GM12892 (cell line): Measurements from ENCODE around the gene SOX13.

Experiments
- DNase-seq: peaks from one replicate; pipeline ENCODE4 v3.0.0; 2011; ENCODE audit not compliant: insufficient read length
- FAIRE-seq: peaks from 2 replicates; lab custom pipeline; 2011; peaks lifted over from hg19 to GRCh38; lab: Jason Lieb, UNC
- POLR2A ChIP-seq: IDR thresholded peaks from 2 replicates; pipeline ENCODE4 v1.6.1; 2011; ENCODE audit warnings: low read depth, low read length, control low read depth
- POLR2AphosphoS5 ChIP-seq: IDR thresholded peaks from 2 replicates; pipeline ENCODE4 v1.6.1; 2011; ENCODE audit warnings: low read depth, low read length, control low read depth
- TAF1 ChIP-seq: IDR thresholded peaks from 2 replicates; pipeline ENCODE4 v1.6.1; 2011; ENCODE audit warnings: low read depth, mild to moderate bottlenecking, control low read depth, low read length, borderline replicate concordance

The SOX13 gene

GRCh38 chr1:204114606-204115005 is 41.7 kb downstream of the SOX13 start:
- no peak for DNase-seq
- no peak for FAIRE-seq
- no peak for TF ChIP-seq TAF1

DNA sequence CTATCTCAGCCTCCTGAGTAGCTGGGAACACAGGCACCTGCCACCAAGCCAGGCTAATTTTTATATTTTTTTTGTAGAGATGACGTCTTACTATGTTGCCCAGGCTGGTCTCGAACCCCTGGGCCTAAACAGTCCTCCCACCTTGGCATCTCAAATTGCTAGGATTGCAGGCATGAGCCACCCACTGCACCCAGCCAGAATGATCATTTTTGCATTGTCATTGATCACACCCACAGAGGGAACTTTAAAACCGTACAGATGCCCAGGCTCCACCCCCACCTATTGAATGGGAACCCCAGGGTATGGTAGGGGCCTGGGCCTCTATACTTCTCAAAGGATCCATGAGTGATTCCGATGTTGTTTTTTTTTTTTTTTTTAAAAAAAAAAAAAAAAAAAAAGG is 42.2 kb downstream of the SOX13 start:
- TF ChIP-seq TAF1, result no peak
- DNase-seq (no peak), FAIRE-seq (no peak)

GRCh38 chr1:204116539-204116938 is 43.6 kb downstream of the SOX13 start:
- TF ChIP-seq TAF1 (no peak), POLR2A (no peak), POLR2AphosphoS5 (no peak)
- no peak for FAIRE-seq

GRCh38 chr1:204121840-204122555 is 49.1 kb downstream of the SOX13 start:
- no peak for FAIRE-seq
- DNase-seq, result no peak
- TF ChIP-seq POLR2A, result no peak
- no peak for TF ChIP-seq POLR2AphosphoS5
- no peak for TF ChIP-seq TAF1

More at GRCh38 chr1:204116539-204116938, 43.6 kb downstream of the SOX13 start:
- no peak for DNase-seq

DNA sequence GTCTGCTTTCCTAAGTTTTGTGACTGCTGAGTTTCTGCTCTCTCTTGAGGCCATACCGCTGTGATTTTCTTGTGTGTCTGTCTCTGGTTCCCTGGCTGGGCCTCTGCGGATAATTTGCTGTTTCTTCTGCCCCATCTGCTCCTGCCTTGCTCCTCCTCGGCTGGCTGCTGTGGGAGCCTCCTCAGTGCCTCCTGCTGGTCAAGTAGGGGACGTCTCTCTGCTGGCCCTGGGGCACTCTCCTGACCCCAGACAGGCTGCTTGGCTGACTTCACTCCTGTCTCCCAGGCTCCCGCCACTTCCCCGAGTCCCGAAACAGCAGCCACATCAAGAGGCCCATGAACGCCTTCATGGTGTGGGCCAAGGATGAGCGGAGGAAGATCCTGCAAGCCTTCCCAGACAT is 50.5 kb downstream of the SOX13 start:
- no peak for FAIRE-seq
- no peak for TF ChIP-seq TAF1
- no peak for TF ChIP-seq POLR2AphosphoS5
- no peak for TF ChIP-seq POLR2A
- DNase-seq, result no peak

- no peak for TF ChIP-seq POLR2AphosphoS5
- no peak for TF ChIP-seq TAF1
- no peak for TF ChIP-seq POLR2A
- DNase-seq (no peak), FAIRE-seq (no peak)
These were observed 51.7 kb downstream of the SOX13 start for GRCh38 chr1:204124639-204125038.

GRCh38 chr1:204125759-204126351 is 52.9 kb downstream of the SOX13 start:
- no peak for FAIRE-seq
- DNase-seq, result no peak
- TF ChIP-seq POLR2AphosphoS5 (no peak), POLR2A (no peak), TAF1 (no peak)

GRCh38 chr1:204126386-204126785 is 53.5 kb downstream of the SOX13 start:
- TF ChIP-seq TAF1 (no peak), POLR2AphosphoS5 (no peak), POLR2A (no peak)
- FAIRE-seq (no peak), DNase-seq (no peak)

DNA sequence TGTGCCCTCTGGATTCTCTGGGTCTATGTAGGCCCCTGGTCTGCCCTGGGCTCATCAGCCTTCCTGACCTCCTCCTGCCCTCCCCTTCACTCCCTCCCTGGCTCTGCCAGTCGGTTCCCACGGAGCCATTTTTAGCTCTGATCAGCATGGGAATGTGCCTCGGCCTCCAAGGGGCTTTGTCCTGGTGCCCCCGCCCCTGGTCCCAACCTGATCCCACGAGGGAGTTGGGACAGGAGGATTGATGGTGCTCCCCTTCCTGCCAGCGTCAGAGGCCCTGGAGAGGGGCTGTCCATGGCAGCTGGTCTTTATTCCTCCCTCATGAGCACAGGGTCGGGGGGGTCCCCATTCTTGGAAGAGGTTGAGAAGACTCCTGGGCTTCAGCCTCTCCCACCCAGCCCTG is 54.0 kb downstream of the SOX13 start:
- TF ChIP-seq POLR2AphosphoS5 (no peak), TAF1 (no peak), POLR2A (no peak)
- FAIRE-seq (no peak), DNase-seq (no peak)

- TF ChIP-seq POLR2AphosphoS5, result no peak
- TF ChIP-seq POLR2A, result no peak
- TF ChIP-seq TAF1, result no peak
- DNase-seq (no peak), FAIRE-seq (no peak)
These were observed 54.8 kb downstream of the SOX13 start for GRCh38 chr1:204127597-204128242.

DNA sequence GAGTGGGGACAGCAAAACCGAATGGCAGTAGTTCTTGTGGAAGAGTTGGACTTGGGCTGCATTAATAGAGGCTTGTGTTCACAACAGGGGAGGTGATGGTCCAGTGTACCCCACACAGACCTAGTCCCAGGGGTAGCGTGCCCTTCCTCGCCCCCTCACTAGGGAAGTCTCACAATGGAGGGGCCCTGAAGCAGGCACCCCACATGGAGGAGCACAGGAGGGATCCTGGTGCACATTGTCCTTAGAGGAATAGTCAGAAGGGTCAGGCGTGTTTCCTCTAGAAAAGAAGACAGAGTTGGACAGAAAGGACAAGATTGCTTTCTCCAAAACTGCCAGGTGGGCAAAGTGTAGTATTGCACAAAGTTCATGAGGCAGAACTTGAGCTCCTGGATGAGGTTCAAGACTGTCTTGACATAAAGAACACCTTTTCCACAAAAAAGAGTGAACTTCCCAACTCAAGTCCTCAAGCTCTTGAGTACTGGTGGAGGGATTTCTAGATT is 55.6 kb downstream of the SOX13 start:
- TF ChIP-seq TAF1 (no peak), POLR2A (no peak), POLR2AphosphoS5 (no peak)
- FAIRE-seq, result no peak
- DNase-seq, result no peak

GRCh38 chr1:204128964-204129896 is 56.3 kb downstream of the SOX13 start:
- peak; percentile 90 for DNase-seq
- TF ChIP-seq POLR2A (no peak), POLR2AphosphoS5 (no peak), TAF1 (no peak)
- peak; percentile 85 for FAIRE-seq
